ENCODE data around the gene ZNF584. TPM values are rescaled to one million over a fixed set of nuclear protein-coding genes. Genes with fewer than 3 reads are reported as not detected.

ZNF584 gene
- polyA plus RNA-seq, 1 donor from 2014 or later = 29.6 TPM

- Histone ChIP-seq H3K9me3 (ENCODE audit: low read length) (no peaks in the 10 kb centered on the region), H3F3A (ENCODE audit: insufficient read depth, low read length, poor library complexity, severe bottlenecking) (peaks cover 5% of the 10 kb centered on the region), H3K4me2 (ENCODE audit: low read length) (no peak overlapping the region), H3K27me3 (ENCODE audit: insufficient read depth, low read depth, low read length) (no peaks in the 10 kb centered on the region), H3K9me2 (ENCODE audit: insufficient read depth, low read length) (no peaks in the 10 kb centered on the region), H3K4me3 (ENCODE audit: low read length) (no peak overlapping the region), H3K9ac (ENCODE audit: low read length) (no peak overlapping the region), H3K79me2 (replicated peaks; ENCODE audit: insufficient read depth, low read length) (no peaks in the 10 kb centered on the region), H2AFZ (ENCODE audit: low read depth, low read length) (no peak overlapping the region), H4K20me1 (ENCODE audit: insufficient read depth) (no peaks in the 10 kb centered on the region), H3K36me3 (ENCODE audit: insufficient read depth, low read length) (no peaks in the 10 kb centered on the region), H3K27ac (ENCODE audit: low read length) (no peak overlapping the region)
- TF ChIP-seq TAF1 (IDR thresholded peaks at IDR 0.05; ENCODE audit: low read depth) (no peak), CTCF (IDR thresholded peaks at IDR 0.05; ENCODE audit: poor library complexity, severe bottlenecking) (no peak), SMC3 (conservative IDR thresholded peaks at IDR 0.05; ENCODE audit: poor library complexity) (no peak), MXI1 (conservative IDR thresholded peaks at IDR 0.05; ENCODE audit: poor library complexity, severe bottlenecking) (no peak), REST (IDR thresholded peaks at IDR 0.05; ENCODE audit: borderline replicate concordance) (no peak), POLR2AphosphoS5 (IDR thresholded peaks at IDR 0.05) (no peak), RAD21 (conservative IDR thresholded peaks at IDR 0.05) (no peak), EZH2 (IDR thresholded peaks at IDR 0.05; ENCODE audit: borderline replicate concordance, insufficient read depth, low read length, poor library complexity, severe bottlenecking) (no peak), EP300 (conservative IDR thresholded peaks at IDR 0.05; ENCODE audit: poor library complexity, severe bottlenecking) (no peak)
Observed at GRCh38 chr19:58366585-58367430, 41.6 kb upstream of the ZNF584 start.

- no peak for TF ChIP-seq TAF1 (IDR thresholded peaks at IDR 0.05; ENCODE audit: low read depth)
- no peak for TF ChIP-seq RAD21 (conservative IDR thresholded peaks at IDR 0.05)
- no peak for TF ChIP-seq EZH2 (IDR thresholded peaks at IDR 0.05; ENCODE audit: borderline replicate concordance, insufficient read depth, low read length, poor library complexity, severe bottlenecking)
- no peak for TF ChIP-seq SMC3 (conservative IDR thresholded peaks at IDR 0.05; ENCODE audit: poor library complexity)
- no peak for TF ChIP-seq REST (IDR thresholded peaks at IDR 0.05; ENCODE audit: borderline replicate concordance)
- TF ChIP-seq EP300 (conservative IDR thresholded peaks at IDR 0.05; ENCODE audit: poor library complexity, severe bottlenecking) = no peak
- TF ChIP-seq POLR2AphosphoS5 (IDR thresholded peaks at IDR 0.05) = no peak
- TF ChIP-seq MXI1 (conservative IDR thresholded peaks at IDR 0.05; ENCODE audit: poor library complexity, severe bottlenecking) = no peak
- no peaks in the 10 kb centered on the region for H3F3A ChIP-seq (ENCODE audit: insufficient read depth, low read length, poor library complexity, severe bottlenecking)
- no peak overlapping the region for H3K4me3 ChIP-seq (ENCODE audit: low read length)
- no peaks in the 10 kb centered on the region for H3K9me2 ChIP-seq (ENCODE audit: insufficient read depth, low read length)
- H2AFZ ChIP-seq (ENCODE audit: low read depth, low read length) = no peak overlapping the region
- no peak overlapping the region for H3K9ac ChIP-seq (ENCODE audit: low read length)
- H3K4me2 ChIP-seq (ENCODE audit: low read length) = no peak overlapping the region
- no peaks in the 10 kb centered on the region for H3K79me2 ChIP-seq (replicated peaks; ENCODE audit: insufficient read depth, low read length)
- no peaks in the 10 kb centered on the region for H3K9me3 ChIP-seq (ENCODE audit: low read length)
- H3K27ac ChIP-seq (ENCODE audit: low read length) = no peak overlapping the region
- no peaks in the 10 kb centered on the region for H4K20me1 ChIP-seq (ENCODE audit: insufficient read depth)
- no peaks in the 10 kb centered on the region for H3K36me3 ChIP-seq (ENCODE audit: insufficient read depth, low read length)
- no peaks in the 10 kb centered on the region for H3K27me3 ChIP-seq (ENCODE audit: insufficient read depth, low read depth, low read length)
Observed at GRCh38 chr19:58367698-58368454, 40.6 kb upstream of the ZNF584 start.

Data from neural cell (in vitro differentiated cells).